T-helper 2 cell treated with Interferon-gamma antibody and Interleukin-4, amounts not matched to agents 100 ng/mL and 5 ng/mL, for 36 hours (primary cell): ENCODE results near the gene SELENOP. TPM values are rescaled to one million over a fixed set of nuclear protein-coding genes. Genes with fewer than 3 reads are reported as not detected.
"Not testable (repeated sequence)": the region's sequence is repeated elsewhere in the genome, so short reads cannot be mapped to it uniquely, and the experiment has no call there.

Experiments
- intact Hi-C: fragments of 100-400 bp; cut with micrococcal nuclease; formaldehyde crosslinking; loops from one replicate; pipeline ENCODE4 v1.15.1; 2023
- total RNA-seq: library from RNA; stranded (reverse); gene quantifications from 2 replicates; pipeline ENCODE4 v1.2.3, GENCODE V29; 2022

SELENOP gene
- total RNA-seq, 1 donor from 2014 or later = 0.07 TPM

DNA sequence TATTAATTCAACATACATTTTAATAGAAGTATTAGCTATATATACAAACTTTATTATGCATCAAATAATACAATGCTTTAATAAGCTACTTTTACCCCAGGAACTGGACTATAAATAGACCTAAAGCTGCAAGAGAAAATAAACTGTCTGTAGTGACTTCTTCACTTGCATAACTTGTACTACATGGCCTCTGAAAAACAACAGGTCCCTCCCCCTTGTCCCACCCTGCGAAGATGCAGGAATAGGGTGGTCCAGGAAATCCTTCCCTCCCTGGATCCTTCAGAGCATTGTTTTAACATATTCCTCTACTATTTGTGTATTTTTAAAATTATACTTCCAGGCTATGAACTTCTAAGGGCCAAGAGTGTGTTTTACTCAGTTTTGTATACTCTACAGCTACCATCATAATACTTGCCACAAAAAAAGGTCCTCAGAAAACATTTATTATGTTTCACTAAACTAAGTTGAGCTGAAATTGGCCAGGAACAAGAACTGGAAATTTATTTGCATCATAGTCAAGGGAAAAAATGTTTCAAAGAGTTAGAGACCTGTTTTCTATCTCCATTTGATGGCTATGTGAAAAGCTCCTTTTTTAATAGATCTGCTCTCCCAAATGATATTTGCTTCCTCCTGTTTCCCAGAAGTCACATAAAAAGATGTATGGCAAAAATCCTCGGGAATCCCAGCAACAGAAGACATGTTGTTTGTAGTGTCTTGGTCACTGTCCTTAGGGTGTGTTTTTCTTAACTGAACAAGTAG is 15.2 kb upstream of the SELENOP start:
- intact Hi-C loops = no loop called here

DNA sequence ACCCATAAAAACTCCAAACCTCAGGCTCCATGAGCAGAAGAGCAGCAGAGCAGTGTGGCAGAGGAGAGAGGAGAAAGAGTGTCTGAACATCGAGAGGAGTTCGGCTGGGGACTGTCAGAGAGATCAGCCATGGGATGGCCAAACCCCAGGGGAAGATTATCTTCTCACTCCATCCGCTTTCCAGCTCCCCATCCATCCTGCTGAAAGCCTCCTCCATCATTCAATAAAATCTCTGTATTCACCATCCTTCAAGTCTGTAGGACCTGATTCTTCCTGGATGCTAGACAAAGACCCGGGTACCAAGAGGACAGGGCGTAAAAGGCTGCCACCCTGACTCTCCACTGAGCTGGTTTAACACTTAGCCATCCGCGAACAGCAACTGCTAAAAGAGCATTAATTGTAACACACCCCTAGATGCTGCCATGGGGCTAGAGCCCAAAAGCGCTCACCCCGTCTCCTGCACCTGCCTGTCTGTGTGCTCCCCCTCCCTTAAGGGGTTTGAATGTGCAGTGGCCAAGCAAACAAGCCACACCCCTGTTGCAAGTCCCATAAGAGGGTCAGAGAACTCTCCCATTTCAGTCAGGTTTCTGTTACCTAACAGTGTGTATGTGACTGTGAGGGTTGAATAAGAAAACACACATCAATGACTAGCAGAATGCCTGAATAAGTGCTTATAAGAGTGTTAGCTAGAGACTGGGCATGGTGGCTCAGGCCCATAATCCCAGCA is 13.9 kb upstream of the SELENOP start:
- intact Hi-C loops = no loop called here

DNA sequence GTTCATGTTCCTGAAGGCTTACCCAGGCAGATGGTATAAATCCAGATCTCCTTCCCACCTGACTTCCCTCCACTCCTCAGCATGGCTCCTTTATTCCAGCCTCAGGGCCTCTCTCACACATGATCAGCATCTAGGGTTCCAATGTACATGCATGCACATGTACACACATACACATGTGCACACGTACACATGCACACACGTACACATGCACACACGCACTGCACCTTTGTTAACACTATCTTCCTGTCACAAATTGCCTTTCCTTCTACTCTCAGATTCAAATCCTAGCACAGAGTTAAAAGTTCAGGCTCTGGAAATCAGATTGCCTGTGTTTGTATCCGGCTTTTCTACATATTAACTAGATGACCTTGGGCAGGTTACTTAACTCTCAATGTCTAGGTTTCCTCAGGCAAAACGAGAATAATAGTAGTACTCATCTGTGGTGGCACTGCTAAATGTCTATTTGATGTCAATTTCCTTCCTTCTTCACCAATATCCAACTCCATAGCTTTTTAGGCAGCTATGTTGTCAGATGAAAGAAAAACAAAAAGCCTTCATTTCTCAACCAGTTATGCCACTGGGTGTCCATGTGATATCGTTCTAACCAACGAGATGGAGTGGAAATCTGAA is 12.8 kb upstream of the SELENOP start:
- intact Hi-C loops = no loop called here

DNA sequence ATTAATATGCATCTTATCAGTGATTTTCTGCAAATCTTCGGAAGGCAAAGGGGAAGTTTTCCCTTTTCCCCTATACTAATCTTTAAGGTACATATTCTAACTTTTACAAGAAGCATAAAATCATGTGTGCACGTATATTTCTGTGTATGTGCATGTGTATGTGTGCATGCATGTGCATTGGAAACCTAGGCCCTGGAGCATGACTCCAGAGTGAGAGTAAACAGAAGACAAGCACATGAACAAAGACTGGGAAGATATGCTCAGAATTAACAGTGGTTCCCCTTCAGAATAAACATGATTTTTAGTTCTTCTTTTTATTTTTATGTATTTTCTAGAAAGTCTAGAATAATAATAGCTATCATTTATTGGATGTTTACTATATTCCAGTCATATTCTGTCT is 10.9 kb upstream of the SELENOP start:
- intact Hi-C loops = no loop called here

DNA sequence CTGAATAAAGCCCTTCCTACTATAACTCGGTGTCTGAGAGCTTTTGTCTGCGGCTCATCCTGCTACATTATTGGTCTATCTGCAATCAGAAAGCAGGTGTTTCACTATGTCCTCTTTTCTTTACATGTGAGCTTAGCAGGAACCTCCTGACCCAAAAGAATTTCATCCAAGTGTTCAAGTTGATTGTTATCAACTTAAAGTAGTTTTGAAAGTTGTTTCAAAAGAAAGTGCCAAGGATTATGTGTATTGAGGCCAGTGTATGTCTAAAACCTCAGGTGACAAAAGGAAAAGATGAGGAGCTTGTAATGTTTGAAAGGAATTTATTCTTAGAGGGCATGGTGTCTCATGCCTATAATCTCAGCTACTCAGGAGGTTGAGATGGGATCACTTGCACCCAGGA is 8.1 kb upstream of the SELENOP start:
- intact Hi-C loops = no loop called here

DNA sequence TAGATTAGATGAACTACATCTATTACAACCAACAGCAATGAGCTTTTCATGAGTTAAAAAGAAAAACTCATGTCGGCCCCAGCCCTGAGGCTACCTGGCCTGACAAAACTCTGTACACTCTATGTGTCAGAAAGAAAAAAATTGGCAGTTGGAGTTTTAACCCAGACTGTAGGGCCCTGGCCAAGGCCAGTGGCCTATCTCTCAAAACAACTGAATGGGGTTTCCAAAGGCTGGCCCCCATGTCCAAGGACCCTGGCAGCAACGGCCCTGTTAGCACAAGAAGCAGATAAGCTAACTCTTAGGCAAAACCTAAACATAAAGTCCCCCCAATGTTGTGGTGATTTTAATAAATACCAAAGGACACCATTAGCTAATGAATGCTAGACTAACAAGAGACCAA is 4.9 kb upstream of the SELENOP start:
- intact Hi-C loops = not testable (repeated sequence)

DNA sequence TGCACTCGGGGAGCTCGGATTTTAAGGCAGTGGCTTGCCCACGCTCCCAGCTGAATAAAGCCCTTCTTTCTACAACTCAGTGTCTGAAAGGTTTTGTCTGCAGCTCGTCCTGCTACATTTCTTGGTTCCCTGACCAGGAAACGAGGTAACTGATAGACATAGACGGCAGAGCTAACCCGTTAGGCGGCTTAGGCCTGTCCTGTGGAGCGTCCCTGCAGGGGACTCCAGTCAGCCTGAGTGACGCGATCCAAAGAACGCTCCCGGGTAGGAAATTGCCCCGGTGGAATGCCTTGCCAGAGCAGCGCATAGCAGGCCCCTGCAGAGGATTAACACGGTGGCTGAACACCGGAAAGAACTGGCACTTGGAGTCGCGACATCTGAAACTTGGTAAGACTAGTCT is 1.8 kb upstream of the SELENOP start:
- intact Hi-C loops = no loop called here

DNA sequence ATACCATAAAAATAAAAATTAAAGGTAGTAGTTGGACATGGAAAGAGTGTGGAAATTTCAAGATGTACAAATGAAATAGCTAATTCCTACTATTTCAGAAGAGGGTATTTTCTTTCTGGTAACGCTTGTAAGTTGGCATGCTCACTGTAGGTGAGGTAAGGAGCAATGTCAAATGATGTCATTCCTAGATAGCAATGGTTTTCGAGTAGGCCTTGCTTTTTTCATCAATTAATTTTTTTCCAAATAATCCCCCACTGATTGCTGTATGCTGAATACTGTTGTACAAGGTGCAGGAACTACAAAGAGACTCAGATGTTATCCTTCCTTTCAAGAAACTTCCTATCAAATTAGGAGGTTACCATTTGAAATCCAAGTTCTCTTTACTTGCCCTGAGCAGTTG is 928 bp upstream of the SELENOP start:
- intact Hi-C loops = no loop called here

DNA sequence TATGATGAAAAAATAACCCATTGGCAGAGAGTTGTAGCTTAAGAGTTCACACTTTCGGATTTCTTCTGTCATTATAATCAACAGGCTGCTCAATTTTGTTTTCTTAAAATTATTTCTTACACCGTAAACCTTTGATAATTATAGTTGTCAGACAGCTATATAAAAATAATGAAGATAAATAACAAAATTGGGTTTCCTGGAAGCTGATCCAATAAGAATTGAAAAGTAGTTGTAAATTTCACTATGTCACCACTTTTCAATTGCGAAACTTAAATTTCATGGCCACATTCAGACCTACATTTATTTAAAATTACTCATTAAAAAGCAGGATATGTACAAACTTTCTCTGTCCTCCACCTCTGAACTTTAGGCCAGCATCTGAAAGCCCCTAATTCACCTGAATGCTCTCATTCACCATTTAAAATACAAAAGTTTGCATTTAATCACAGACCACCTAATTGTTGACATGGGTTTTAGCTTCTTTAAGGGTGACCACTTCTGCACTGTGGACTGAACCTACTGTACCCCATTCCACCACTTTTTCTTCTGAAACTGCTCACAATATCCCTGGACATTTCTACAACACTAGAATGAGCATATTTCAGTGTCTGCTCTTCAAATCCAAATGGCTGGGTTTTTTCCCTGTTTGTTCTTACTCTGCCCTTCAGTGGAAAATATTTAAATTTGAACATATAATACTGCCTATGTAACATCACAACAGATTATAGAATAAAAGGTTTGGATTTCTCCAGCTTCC is 680 bp downstream of the SELENOP start:
- intact Hi-C loops = no loop called here

DNA sequence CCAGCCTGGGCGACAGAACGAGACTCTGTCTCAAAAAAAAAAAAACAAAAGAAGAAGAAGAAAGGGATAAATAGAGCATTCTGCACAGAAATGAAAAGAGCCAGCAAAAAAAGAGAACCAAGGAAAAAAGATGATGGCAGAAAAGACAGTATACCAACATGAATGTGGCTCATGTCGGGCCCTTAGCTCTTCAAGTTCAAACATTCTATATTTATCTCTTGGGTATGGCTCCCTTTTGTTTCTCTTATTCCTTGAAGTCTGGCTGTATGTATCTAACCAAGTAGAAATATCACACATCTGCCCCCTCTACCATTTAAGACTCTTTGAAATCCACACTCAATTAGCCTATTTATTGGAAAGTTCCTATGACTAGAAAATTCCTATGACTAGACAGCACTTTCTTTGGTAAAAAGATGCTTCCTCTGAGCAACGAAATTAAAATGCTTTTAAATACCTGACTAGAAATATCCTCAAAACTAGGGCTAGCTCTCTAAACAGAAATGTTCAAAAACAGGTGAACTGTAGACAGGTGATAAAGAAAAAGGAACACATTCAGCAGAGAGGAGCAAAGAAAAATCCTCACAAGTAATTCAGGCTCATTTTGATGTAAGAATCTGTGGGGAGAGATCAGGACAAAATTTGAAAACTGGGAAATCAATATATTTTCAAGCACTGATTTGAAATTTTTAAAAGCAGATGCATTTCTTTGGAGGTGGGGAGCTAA is 2.6 kb downstream of the SELENOP start:
- intact Hi-C loops = no loop called here

DNA sequence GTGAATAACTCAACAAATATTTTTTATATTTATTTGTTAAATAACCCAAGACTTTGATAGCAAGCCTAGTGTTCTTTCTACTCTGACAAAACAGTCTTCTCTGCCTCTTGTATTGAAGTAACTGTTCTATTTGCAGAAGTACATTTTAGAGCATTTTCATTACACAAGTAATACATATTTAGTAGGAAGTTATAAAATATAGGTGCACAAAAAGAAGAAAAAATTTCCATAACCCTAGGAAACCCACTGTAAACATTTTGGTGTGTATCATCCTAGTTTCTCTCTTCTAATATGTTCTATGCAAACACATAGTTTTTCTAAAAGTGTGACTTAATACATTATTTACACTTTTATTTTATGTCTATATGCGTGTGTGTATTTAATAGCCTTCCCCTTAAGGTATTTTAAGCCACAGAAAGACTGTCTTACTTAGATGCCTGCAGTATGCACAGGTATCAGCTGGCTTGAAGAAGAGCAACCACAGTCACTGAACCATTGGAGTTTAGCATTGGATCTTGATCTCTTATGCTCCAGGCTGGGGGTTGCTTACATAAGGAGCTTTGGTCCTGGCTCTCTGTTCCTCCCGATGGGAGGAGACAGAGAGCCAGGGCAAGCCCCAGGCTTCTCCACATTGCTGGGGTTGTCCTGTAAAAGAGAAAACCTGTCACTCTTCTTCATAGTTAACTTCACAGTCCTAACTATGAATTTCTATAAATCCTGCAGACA is 3.8 kb downstream of the SELENOP start:
- intact Hi-C loops = no loop called here

DNA sequence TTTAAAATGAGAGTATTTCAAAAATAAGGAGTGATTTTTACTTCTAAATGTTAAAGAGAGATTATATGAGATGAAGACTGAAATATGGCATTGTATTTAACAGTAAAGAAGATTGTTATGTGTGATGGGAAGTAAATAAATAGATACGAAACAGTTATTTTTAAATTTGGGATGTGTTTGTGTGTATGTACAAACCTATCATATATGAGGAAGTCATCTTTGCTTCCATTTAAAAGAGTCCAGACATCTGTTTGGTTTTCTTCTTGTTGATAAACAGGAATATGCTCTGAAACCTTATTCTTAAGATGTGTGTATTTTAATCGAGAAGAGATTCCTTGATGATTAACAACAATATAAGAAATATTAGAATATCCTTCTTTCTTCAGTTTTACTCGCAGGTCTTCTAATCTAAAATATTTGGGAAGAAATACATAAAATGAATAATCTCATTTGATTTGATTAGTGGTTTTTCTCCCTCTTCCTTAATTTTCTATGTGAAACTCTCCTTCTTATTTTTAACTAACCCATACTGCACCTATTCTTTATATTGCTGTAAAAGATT is 4.9 kb downstream of the SELENOP start:
- intact Hi-C loops = no loop called here

DNA sequence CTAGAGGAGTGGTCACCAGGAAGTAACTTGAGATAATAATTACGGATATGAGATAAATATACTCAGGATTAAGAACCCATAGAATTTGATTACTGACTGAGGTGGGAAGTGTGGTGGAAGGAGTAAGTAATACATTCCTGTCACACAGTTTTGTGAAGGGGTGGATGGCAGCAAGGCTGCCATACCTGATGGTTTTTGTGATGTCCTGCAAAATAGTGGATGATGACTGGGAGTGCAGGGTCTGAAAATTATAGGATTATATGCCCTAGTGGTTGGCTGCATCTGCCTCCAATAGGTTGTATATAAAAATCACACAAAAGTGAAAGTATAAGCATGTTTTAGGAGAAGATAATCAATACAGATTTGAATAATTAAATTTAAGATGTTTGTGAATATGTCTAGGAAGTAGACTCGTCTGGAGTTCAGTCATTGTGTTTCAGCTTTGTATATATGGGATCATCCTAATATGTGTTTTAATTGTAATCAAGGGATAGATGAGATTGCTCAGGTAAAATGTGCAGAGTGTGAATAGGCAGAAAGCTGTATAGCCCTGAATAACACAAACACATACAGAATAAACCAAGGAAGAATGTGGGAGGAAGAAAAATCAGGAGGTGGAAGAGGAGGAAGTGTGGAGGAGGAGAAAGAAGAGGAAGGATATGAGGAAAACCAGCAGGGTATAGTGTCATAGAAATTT is 5.5 kb downstream of the SELENOP start:
- intact Hi-C loops = no loop called here

DNA sequence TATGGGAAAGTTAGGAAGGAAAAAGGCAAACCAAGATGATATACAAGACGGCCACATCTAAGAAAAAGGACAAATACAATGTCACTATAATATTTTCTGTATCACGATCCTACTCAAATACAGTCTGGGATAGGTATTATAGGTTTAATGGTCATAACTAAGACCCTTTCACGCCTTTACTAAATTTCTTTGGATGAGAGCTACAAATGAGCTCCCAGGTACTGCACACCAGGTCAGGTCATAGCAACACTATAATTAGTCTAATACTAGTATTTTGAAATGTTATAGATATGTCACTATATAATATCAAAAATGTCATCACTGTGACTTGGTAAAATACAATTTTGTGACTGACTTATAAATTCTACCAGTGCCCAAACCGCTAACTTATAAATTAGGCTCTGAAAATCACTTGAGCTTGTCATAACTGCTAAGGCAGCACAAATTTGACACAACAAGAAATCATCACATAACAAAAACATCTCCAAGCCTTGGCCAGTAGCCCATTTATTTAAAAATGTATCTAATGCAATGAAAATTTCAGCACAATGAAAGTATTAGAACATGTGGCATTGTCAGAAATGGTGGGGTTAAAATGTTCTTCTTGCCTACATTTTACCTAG is 6.9 kb downstream of the SELENOP start:
- intact Hi-C loops = no loop called here

DNA sequence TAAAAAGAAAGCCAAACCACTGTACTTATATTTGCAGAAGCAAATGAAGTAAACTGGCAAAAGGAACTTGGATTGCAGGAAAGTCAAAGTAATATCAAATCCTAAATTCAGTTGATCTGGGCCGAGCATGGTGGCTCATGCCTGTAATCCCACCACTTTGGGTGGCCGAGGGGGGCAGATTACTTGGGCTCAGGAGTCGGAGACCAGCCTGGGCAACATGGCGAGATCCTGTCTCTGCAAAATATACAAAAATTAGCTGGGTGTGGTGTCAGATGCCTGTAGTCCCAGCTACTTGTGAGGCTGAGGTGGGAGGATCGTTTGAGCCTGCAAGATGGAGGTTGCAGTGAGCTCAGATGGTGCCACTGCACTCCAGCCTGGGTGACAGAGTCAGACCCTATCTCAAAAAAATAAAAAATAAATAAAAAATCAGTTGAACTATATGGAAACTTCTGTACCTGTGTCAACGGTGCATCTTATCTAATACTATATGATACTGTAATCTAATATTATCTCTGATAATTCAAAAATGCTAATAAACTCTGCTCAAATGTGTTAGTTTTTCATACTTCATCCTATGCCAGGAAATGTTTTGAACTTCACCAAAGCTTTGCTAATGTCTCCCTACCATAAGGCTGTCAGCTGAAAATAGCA is 10.1 kb downstream of the SELENOP start:
- intact Hi-C loops = no loop called here

DNA sequence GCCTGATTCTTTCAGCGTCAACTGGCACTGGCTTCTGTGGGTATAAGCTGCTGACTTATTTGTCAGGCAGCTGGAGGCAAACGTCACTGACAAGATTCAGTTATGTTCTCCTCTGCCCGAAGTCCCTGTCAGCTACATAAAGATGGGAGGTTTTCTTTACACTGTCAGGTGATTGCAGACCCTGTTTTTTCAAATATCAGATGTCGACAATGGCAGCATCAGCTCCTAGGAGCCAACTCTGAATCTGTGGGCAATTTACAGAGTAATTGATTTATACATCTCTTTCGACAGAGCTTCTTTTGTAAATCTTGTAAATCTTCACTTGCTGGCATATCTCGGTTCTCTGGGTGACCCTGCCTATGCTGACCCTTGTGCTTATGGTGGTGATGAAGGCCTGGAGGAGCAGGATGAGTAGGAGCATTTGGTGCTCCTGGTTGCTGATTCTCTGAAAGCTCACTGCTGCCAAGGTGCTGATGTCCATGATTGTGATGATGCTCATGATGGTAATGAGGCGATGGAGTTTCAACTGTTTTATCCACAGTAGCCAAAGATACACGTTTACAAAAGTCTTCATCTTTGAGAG is 10.9 kb downstream of the SELENOP start:
- intact Hi-C loops = no loop called here

DNA sequence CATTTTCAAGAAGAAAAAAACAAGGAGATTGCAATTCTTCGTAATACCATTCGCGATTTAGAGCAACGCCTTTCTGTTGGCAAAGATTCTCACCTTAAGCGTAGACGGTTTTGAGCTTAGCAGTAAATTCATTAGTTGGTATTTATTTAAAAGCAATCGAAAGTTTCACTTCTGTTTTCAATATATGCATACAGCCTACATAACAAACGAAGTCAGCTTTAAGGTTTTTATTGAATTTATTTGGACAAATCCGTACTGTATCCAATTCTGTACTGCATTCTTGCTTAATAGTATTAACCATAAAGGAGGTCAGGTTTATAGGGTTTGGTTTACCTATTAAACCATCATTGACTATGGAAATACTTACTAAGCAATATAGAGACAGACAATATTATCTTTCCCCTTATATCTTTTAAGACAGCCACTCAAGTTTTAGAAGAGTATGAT is 12.0 kb downstream of the SELENOP start:
- intact Hi-C loops = no loop called here

DNA sequence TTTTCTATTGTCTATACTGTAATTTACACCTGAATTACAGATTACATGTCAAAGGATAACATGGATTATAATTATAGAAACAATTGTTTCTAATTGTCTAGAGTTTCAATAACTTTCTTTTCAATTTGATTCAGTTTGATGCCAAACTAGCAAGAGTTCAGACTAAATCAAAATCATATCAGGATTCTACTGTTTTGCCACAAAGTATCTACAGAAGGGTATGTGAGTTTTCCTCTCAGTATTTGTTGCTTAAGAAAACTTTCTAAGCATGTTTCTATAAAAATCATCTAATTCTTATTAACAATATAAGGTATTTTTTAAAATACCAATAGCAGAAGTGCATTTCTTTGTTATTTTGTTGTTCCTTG is 12.5 kb downstream of the SELENOP start:
- intact Hi-C loops = no loop called here
